ENCODE measurements around the gene SORD.
"Not testable (repeated sequence)": the region's sequence is repeated elsewhere in the genome, so short reads cannot be mapped to it uniquely, and the experiment has no call there.

The SORD gene

GRCh38 chr15:45009046-45009445, 13.9 kb upstream of the SORD start:
- H3K36me3 Mint-ChIP-seq (ENCODE audit: low read depth), result no peaks in the 10 kb centered on the region
- peaks cover 4% of the 10 kb centered on the region for H3K9me3 Mint-ChIP-seq
- DNase-seq, result no peak
- no peak overlapping the region for H3K27ac Mint-ChIP-seq
- H3K4me1 Mint-ChIP-seq (ENCODE audit: low read depth), result peaks cover under 1% of the 10 kb centered on the region
- H3K27me3 Mint-ChIP-seq, result peaks cover 18% of the 10 kb centered on the region
- H3K4me3 Mint-ChIP-seq, result no peak overlapping the region

- H3K27ac Mint-ChIP-seq; H3K4me3 Mint-ChIP-seq; H3K9me3 Mint-ChIP-seq; DNase-seq; H3K4me1 Mint-ChIP-seq (ENCODE audit: low read depth); H3K36me3 Mint-ChIP-seq (ENCODE audit: low read depth): not testable (repeated sequence)
- H3K27me3 Mint-ChIP-seq, result peaks cover 42% of the 10 kb centered on the region
Observed at GRCh38 chr15:45015114-45015513, 7.9 kb upstream of the SORD start.

- not testable (repeated sequence) for H3K27ac Mint-ChIP-seq, H3K9me3 Mint-ChIP-seq, H3K4me3 Mint-ChIP-seq, DNase-seq
- Mint-ChIP-seq H3K4me1 (ENCODE audit: low read depth) (peaks cover 27% of the 10 kb centered on the region), H3K27me3 (peaks cover 33% of the 10 kb centered on the region), H3K36me3 (ENCODE audit: low read depth) (peaks cover 14% of the 10 kb centered on the region)
Observed at GRCh38 chr15:45020222-45020900, 2.6 kb upstream of the SORD start.

- Mint-ChIP-seq H3K27me3 (peaks cover 32% of the 10 kb centered on the region), H3K4me1 (ENCODE audit: low read depth) (peaks cover 31% of the 10 kb centered on the region), H3K36me3 (ENCODE audit: low read depth) (peaks cover 17% of the 10 kb centered on the region)
- DNase-seq, H3K4me3 Mint-ChIP-seq, H3K9me3 Mint-ChIP-seq, H3K27ac Mint-ChIP-seq: not testable (repeated sequence)
Observed at GRCh38 chr15:45020901-45021259, 2.1 kb upstream of the SORD start.

GRCh38 chr15:45021348-45021747, 1.6 kb upstream of the SORD start:
- Mint-ChIP-seq H3K27me3 (peaks cover 29% of the 10 kb centered on the region), H3K4me3 (no peak overlapping the region), H3K9me3 (no peaks in the 10 kb centered on the region), H3K27ac (no peak overlapping the region), H3K36me3 (ENCODE audit: low read depth) (peaks cover 22% of the 10 kb centered on the region), H3K4me1 (ENCODE audit: low read depth) (peaks cover 34% of the 10 kb centered on the region)
- DNase-seq, result no peak

- Mint-ChIP-seq H3K9me3 (no peaks in the 10 kb centered on the region), H3K4me1 (ENCODE audit: low read depth) (peaks cover 39% of the 10 kb centered on the region), H3K27ac (peak overlapping the region; percentile 89), H3K36me3 (ENCODE audit: low read depth) (peaks cover 32% of the 10 kb centered on the region), H3K4me3 (peak overlapping the region; percentile 86), H3K27me3 (peaks cover 10% of the 10 kb centered on the region)
- no peak for DNase-seq
Observed at GRCh38 chr15:45023659-45024225, 747 bp downstream of the SORD start.

- H3K36me3 Mint-ChIP-seq (ENCODE audit: low read depth), result peaks cover 32% of the 10 kb centered on the region
- not testable (repeated sequence) for H3K27me3 Mint-ChIP-seq, DNase-seq, H3K9me3 Mint-ChIP-seq, H3K27ac Mint-ChIP-seq
- H3K4me3 Mint-ChIP-seq, result peak overlapping the region; percentile 39
- peaks cover 39% of the 10 kb centered on the region for H3K4me1 Mint-ChIP-seq (ENCODE audit: low read depth)
Observed at GRCh38 chr15:45024649-45025048, 1.7 kb downstream of the SORD start.

- not testable (repeated sequence) for H3K27me3 Mint-ChIP-seq, H3K4me3 Mint-ChIP-seq, DNase-seq, H3K27ac Mint-ChIP-seq, H3K9me3 Mint-ChIP-seq
- H3K36me3 Mint-ChIP-seq (ENCODE audit: low read depth), result peaks cover 38% of the 10 kb centered on the region
- H3K4me1 Mint-ChIP-seq (ENCODE audit: low read depth), result peaks cover 39% of the 10 kb centered on the region
Observed at GRCh38 chr15:45025627-45026026, 2.6 kb downstream of the SORD start.

GRCh38 chr15:45026651-45027190, 3.7 kb downstream of the SORD start:
- H3K9me3 Mint-ChIP-seq, result no peaks in the 10 kb centered on the region
- no peak overlapping the region for H3K4me3 Mint-ChIP-seq
- peaks cover 35% of the 10 kb centered on the region for H3K4me1 Mint-ChIP-seq (ENCODE audit: low read depth)
- no peak overlapping the region for H3K27ac Mint-ChIP-seq
- H3K36me3 Mint-ChIP-seq (ENCODE audit: low read depth), result peaks cover 45% of the 10 kb centered on the region
- no peak for DNase-seq
- no peaks in the 10 kb centered on the region for H3K27me3 Mint-ChIP-seq

GRCh38 chr15:45027220-45027619, 4.2 kb downstream of the SORD start:
- Mint-ChIP-seq H3K4me1 (ENCODE audit: low read depth) (peaks cover 34% of the 10 kb centered on the region), H3K27ac (no peak overlapping the region), H3K27me3 (no peaks in the 10 kb centered on the region), H3K36me3 (ENCODE audit: low read depth) (peaks cover 45% of the 10 kb centered on the region), H3K4me3 (no peak overlapping the region), H3K9me3 (no peaks in the 10 kb centered on the region)
- no peak for DNase-seq

GRCh38 chr15:45030743-45031142, 7.7 kb downstream of the SORD start:
- peaks cover 36% of the 10 kb centered on the region for H3K36me3 Mint-ChIP-seq (ENCODE audit: low read depth)
- H3K9me3 Mint-ChIP-seq, result no peaks in the 10 kb centered on the region
- DNase-seq, result no peak
- H3K27me3 Mint-ChIP-seq, result no peaks in the 10 kb centered on the region
- H3K4me1 Mint-ChIP-seq (ENCODE audit: low read depth), result peaks cover 14% of the 10 kb centered on the region
- H3K4me3 Mint-ChIP-seq, result no peak overlapping the region
- H3K27ac Mint-ChIP-seq, result no peak overlapping the region

GRCh38 chr15:45031522-45032028, 8.6 kb downstream of the SORD start:
- not testable (repeated sequence) for H3K9me3 Mint-ChIP-seq, DNase-seq, H3K27me3 Mint-ChIP-seq, H3K27ac Mint-ChIP-seq, H3K4me3 Mint-ChIP-seq
- peaks cover 18% of the 10 kb centered on the region for H3K4me1 Mint-ChIP-seq (ENCODE audit: low read depth)
- peaks cover 35% of the 10 kb centered on the region for H3K36me3 Mint-ChIP-seq (ENCODE audit: low read depth)

- not testable (repeated sequence) for H3K27ac Mint-ChIP-seq, H3K9me3 Mint-ChIP-seq, DNase-seq, H3K4me3 Mint-ChIP-seq, H3K27me3 Mint-ChIP-seq
- Mint-ChIP-seq H3K36me3 (ENCODE audit: low read depth) (peaks cover 31% of the 10 kb centered on the region), H3K4me1 (ENCODE audit: low read depth) (peaks cover 19% of the 10 kb centered on the region)
Observed at GRCh38 chr15:45032501-45032900, 9.5 kb downstream of the SORD start.

GRCh38 chr15:45034087-45034486, 11.1 kb downstream of the SORD start:
- not testable (repeated sequence) for H3K27ac Mint-ChIP-seq
- peaks cover 19% of the 10 kb centered on the region for H3K4me1 Mint-ChIP-seq (ENCODE audit: low read depth)

More at GRCh38 chr15:45034087-45034486, 11.1 kb downstream of the SORD start:
- not testable (repeated sequence) for H3K27me3 Mint-ChIP-seq, H3K9me3 Mint-ChIP-seq, DNase-seq, H3K4me3 Mint-ChIP-seq
- peaks cover 30% of the 10 kb centered on the region for H3K36me3 Mint-ChIP-seq (ENCODE audit: low read depth)

Measured in activated T-cell treated with anti-CD3 and anti-CD28 coated beads, Interleukin-2, amount 50 U/mL, for 24 hours (primary cell).